Colonic mucosa (tissue), 4 donors: ENCODE measurements around the gene NAGPA. TPM values are rescaled to one million over a fixed set of nuclear protein-coding genes. Genes with fewer than 3 reads are reported as not detected.

Source experiments
- DNase-seq: peaks from one replicate; pipeline ENCODE4 v3.0.0-alpha.2; 2020
- H3K27ac ChIP-seq: fragments of 200-600 bp; one replicate; pipeline ENCODE4 v1.8.0; 2021
- H3K27me3 ChIP-seq: fragments of 200-600 bp; one replicate; pipeline ENCODE4 v1.8.0; 2021
- H3K36me3 ChIP-seq: fragments of 200-600 bp; one replicate; pipeline ENCODE4 v1.8.0; 2021
- H3K4me1 ChIP-seq: fragments of 200-600 bp; one replicate; pipeline ENCODE4 v1.8.0; 2021; ENCODE audit warnings: mild to moderate bottlenecking
- H3K4me3 ChIP-seq: fragments of 200-600 bp; one replicate; pipeline ENCODE4 v1.8.0; 2021
- H3K9ac ChIP-seq, 2 donors: one replicate each; pipeline ENCODE4 v1.7.0; 2013; ENCODE audit warnings: control low read depth in 2 of 2, low read depth in 2 of 2, low read length in 2 of 2
- H3K9me3 ChIP-seq: fragments of 200-600 bp; one replicate; pipeline ENCODE4 v1.8.0; 2021
- intact Hi-C: fragments of 100-400 bp; cut with DNase I; formaldehyde crosslinking; loops from one replicate; pipeline ENCODE4 v1.14.1; 2022
- total RNA-seq, 2 donors: library from RNA; stranded (reverse); fragmentation: NEBNext Ultra II Directional in 1 of 2; extraction: Animal tissue kit (Norgen Biotek cat#: 25700) in 1 of 2; gene quantifications; one replicate each; pipeline ENCODE4 v1.2.1, GENCODE V29; 2021
- TF ChIP-seq, protein P1 (sequence below): fragments of 200-600 bp; IDR thresholded peaks from one replicate; pipeline ENCODE4 v1.8.0; 2022; ENCODE audit warnings: antibody characterized with exemption, mild to moderate bottlenecking
- donor health status: healthy.
- donor health status: DM: no; HTN: no; CAD: no.
- donor health status: DM: no; HTN: no; CAD: no.

Gene NAGPA
- total RNA-seq, 2 donors from 2014 or later: 18.6 to 20.6 TPM

DNA sequence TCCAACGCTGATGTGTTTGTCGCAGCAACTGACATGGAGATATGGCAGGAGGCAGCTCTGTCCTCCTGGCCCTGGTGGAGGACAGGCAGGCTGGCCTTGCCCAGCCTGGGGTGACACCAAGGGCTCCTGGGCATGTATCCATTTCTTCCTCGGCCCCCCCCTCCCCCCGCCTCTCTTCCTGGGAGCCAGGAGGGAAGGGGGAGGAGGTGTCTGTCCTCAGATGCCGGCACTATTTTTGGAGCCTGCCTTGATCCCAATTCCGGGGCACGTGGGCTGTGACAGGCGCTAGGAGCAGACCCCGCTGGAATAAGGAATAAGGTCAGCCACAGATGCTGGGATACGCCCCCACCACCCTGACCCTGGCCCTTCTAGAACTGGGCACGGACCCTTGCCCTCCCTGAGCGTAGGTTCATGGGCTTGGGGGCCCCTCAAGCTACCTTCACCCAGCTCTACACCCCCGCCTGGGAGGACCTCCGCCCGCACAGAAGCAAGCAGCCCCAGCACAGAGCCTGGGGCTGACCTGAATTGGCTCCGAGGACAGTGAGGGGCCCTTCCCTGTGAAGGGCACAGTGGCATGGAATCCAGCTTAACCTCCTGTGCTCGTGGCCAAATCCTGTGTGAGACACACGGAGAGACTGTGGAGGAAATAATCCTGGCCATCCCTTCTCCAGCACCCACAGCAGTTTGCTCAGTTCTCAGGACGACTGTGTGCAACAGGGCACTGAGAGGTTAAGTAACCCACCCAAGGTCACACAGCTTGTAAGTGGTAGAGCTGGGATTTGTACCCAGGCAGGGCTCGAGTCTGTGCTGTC, 51.5 kb downstream of the NAGPA start:
- H3K27ac ChIP-seq: no peak overlapping the region
- TF ChIP-seq, protein P1, sequence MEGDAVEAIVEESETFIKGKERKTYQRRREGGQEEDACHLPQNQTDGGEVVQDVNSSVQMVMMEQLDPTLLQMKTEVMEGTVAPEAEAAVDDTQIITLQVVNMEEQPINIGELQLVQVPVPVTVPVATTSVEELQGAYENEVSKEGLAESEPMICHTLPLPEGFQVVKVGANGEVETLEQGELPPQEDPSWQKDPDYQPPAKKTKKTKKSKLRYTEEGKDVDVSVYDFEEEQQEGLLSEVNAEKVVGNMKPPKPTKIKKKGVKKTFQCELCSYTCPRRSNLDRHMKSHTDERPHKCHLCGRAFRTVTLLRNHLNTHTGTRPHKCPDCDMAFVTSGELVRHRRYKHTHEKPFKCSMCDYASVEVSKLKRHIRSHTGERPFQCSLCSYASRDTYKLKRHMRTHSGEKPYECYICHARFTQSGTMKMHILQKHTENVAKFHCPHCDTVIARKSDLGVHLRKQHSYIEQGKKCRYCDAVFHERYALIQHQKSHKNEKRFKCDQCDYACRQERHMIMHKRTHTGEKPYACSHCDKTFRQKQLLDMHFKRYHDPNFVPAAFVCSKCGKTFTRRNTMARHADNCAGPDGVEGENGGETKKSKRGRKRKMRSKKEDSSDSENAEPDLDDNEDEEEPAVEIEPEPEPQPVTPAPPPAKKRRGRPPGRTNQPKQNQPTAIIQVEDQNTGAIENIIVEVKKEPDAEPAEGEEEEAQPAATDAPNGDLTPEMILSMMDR: no peak
- H3K36me3 ChIP-seq: no peaks in the 10 kb centered on the region
- H3K9ac ChIP-seq: no peak overlapping the region
- no peak for DNase-seq
- H3K27me3 ChIP-seq: peaks cover under 1% of the 10 kb centered on the region
- H3K9me3 ChIP-seq: no peaks in the 10 kb centered on the region
- H3K4me3 ChIP-seq: no peak overlapping the region
- intact Hi-C loops: no loop called here
- no peaks in the 10 kb centered on the region for H3K4me1 ChIP-seq

DNA sequence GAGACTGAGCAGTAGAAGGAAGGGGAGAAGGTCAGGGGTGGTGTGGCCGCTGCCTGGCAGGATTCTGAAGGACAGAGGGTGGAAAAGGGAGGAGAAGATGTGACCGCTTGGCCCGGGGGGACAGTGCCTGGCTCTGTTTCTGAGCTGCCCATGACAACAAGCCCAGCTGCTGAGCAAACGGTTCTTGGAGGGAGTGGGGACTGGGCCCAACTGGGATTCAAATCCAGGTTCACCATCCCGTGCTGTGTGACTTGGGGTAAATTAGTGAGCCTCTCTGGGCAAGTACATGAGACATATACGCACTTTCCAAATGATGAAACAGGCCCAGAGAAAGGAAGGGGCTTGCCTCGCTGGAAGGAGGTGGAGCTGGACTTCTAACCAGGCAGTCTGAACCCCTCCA, 52.3 kb downstream of the NAGPA start:
- Histone ChIP-seq H3K36me3 (no peaks in the 10 kb centered on the region), H3K4me1 (no peaks in the 10 kb centered on the region), H3K27me3 (no peaks in the 10 kb centered on the region), H3K4me3 (no peak overlapping the region), H3K27ac (no peak overlapping the region), H3K9ac (no peak overlapping the region), H3K9me3 (no peaks in the 10 kb centered on the region)
- TF ChIP-seq, protein P1: no peak
- intact Hi-C loops: no loop called here
- no peak for DNase-seq

DNA sequence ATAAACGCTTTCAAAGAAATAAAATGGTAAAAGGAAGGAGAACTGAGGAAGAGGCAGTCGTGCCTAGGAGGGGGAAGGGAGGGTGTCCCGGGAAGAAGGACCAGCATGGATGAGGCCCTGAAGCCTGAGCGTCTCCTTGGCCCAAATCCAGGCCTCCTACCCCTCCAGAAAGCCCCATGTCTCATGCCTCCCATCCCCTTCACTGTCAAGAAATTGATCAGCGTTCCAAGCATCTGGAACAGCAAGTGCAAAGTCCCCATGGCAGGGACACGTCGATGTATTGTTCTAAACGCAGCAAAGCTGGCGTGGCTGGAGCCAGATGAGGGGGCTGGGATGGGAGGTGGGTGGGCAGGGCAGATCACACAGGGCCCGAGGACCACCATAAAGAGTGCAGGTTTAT, 53.0 kb downstream of the NAGPA start:
- Histone ChIP-seq H3K4me3 (no peak overlapping the region), H3K27me3 (no peaks in the 10 kb centered on the region), H3K27ac (no peak overlapping the region), H3K4me1 (no peaks in the 10 kb centered on the region), H3K9ac (no peak overlapping the region), H3K36me3 (no peaks in the 10 kb centered on the region), H3K9me3 (no peaks in the 10 kb centered on the region)
- intact Hi-C loops: no loop called here
- TF ChIP-seq, protein P1: no peak
- DNase-seq: no peak

DNA sequence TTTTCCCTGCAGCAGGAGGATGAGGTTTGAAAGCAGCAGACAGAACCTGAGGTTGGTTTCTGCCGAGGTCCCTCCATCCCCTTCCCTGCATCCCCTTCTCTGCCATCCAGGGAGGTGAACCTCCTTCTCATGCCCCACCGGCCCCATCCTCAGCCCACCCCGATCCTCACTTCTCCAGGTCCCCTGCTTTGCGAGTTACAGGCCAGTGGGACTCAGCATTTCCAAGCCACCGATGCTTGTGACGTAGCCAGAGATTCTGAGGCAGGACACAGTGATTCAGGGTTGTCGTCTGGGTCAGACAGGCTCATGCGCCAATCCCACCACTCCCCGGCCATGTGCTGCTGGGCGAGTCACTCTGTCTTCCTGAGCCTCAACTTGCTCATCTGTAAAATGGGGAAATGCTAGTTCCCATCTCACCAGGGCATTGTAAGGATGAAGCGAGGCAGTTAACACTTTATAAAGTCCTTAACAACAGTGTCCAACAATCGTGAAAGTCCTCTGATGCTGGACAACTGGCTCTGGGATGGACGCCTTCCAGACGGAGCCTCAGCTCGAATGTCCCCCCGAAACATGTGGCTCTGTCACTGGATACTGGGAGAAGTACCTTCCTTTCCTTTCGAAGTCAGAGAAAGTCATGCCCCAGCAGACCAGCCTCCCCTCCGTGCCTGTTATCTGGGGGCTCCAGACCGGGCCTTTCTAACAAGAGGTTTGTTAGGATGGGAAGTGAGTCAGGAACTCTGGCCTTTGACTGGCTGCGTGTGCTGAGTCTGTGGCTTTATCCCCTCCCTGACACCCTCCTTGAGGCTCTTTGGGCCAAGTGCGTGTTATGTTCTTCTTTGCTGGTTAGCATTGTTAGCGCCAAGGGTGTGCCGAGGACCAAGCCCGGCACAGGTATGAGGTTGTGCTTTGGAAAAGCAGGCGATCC, 53.7 kb downstream of the NAGPA start:
- H3K4me1 ChIP-seq: no peaks in the 10 kb centered on the region
- no peak overlapping the region for H3K4me3 ChIP-seq
- TF ChIP-seq, protein P1: no peak
- no peaks in the 10 kb centered on the region for H3K9me3 ChIP-seq
- DNase-seq: no peak
- H3K27ac ChIP-seq: no peak overlapping the region
- H3K9ac ChIP-seq: no peak overlapping the region
- no peaks in the 10 kb centered on the region for H3K27me3 ChIP-seq
- intact Hi-C loops: no loop called here
- no peaks in the 10 kb centered on the region for H3K36me3 ChIP-seq

DNA sequence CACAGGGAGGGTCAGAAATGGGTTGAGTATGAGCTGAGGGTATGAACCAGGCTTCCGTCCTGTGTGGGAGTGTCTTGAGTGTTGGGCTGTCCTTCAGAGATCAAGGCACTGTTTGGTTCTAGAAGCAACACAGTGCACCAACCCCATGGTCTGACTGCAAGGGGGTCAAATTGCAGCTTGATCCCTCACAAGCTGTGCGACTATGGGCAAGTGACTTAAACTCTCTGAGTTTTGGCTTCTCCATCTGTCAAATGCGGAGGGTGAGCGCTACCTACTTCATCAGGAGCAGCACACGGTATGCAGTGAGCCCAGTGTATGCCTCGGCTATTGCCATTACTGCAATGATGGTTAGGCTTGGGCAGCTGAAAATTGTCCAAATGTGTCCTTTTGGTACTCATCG, 54.6 kb downstream of the NAGPA start:
- TF ChIP-seq, protein P1: no peak
- DNase-seq: no peak
- Histone ChIP-seq H3K9me3 (no peaks in the 10 kb centered on the region), H3K9ac (no peak overlapping the region), H3K27ac (no peak overlapping the region), H3K4me1 (no peaks in the 10 kb centered on the region), H3K4me3 (no peak overlapping the region), H3K36me3 (no peaks in the 10 kb centered on the region), H3K27me3 (no peaks in the 10 kb centered on the region)
- intact Hi-C loops: no loop called here
